HG03196 (cell line): ENCODE results near the gene NOTCH2NLA.
"Not testable (repeated sequence)": the region's sequence is repeated elsewhere in the genome, so short reads cannot be mapped to it uniquely, and the experiment has no call there.

ENCODE experiments used
- ATAC-seq: cut with Tn5 transposase; IDR thresholded peaks from one replicate; pipeline ENCODE4 v1.9.1; 2021; ENCODE audit not compliant: unreplicated experiment

The NOTCH2NLA gene

GRCh38 chr1:146228710-146229477 is at the start of gene NOTCH2NLA:
Gene NOTCH2NLA (minus strand): TSS chr1:146229021. CDS start chr1:146189337, 39,684 bp downstream.
- not testable (repeated sequence) for ATAC-seq

GRCh38 chr1:146278346-146278745 is 49.5 kb upstream of the NOTCH2NLA start:
- peak; percentile 67 for ATAC-seq

GRCh38 chr1:146277087-146277486 is 48.3 kb upstream of the NOTCH2NLA start:
- ATAC-seq = not testable (repeated sequence)

GRCh38 chr1:146274083-146274482 is 45.3 kb upstream of the NOTCH2NLA start:
- ATAC-seq = not testable (repeated sequence)

- ATAC-seq = not testable (repeated sequence)
These were observed 44.4 kb upstream of the NOTCH2NLA start for GRCh38 chr1:146273194-146273593.

GRCh38 chr1:146272734-146273133 is 43.9 kb upstream of the NOTCH2NLA start:
- ATAC-seq = not testable (repeated sequence)

GRCh38 chr1:146271977-146272376 is 43.2 kb upstream of the NOTCH2NLA start:
- not testable (repeated sequence) for ATAC-seq

GRCh38 chr1:146270129-146270528 is 41.3 kb upstream of the NOTCH2NLA start:
- not testable (repeated sequence) for ATAC-seq

GRCh38 chr1:146266179-146266748 is 37.4 kb upstream of the NOTCH2NLA start:
- not testable (repeated sequence) for ATAC-seq

GRCh38 chr1:146264761-146265160 is 35.9 kb upstream of the NOTCH2NLA start:
- ATAC-seq = not testable (repeated sequence)

GRCh38 chr1:146260006-146260730 is 31.3 kb upstream of the NOTCH2NLA start:
- not testable (repeated sequence) for ATAC-seq

- not testable (repeated sequence) for ATAC-seq
These were observed 29.3 kb upstream of the NOTCH2NLA start for GRCh38 chr1:146257992-146258552.

- ATAC-seq = not testable (repeated sequence)
These were observed 25.9 kb upstream of the NOTCH2NLA start for GRCh38 chr1:146254569-146255197.

GRCh38 chr1:146253249-146253855 is 24.5 kb upstream of the NOTCH2NLA start:
- ATAC-seq = not testable (repeated sequence)

GRCh38 chr1:146251523-146251922 is 22.7 kb upstream of the NOTCH2NLA start:
- ATAC-seq = not testable (repeated sequence)

- not testable (repeated sequence) for ATAC-seq
These were observed 19.8 kb upstream of the NOTCH2NLA start for GRCh38 chr1:146248643-146249042.

- ATAC-seq = not testable (repeated sequence)
These were observed 7.8 kb upstream of the NOTCH2NLA start for GRCh38 chr1:146236626-146237025.

GRCh38 chr1:146236026-146236601 is 7.3 kb upstream of the NOTCH2NLA start:
- not testable (repeated sequence) for ATAC-seq

GRCh38 chr1:146228144-146228682 is 608 bp downstream of the NOTCH2NLA start:
- not testable (repeated sequence) for ATAC-seq

GRCh38 chr1:146174531-146174930 is 54.3 kb downstream of the NOTCH2NLA start:
- ATAC-seq = not testable (repeated sequence)
